Right lobe of liver (tissue), 4 donors: Measurements from ENCODE around the gene CREB3L2.

Experiments
- CTCF ChIP-seq, 4 donors: fragments of 200-600 bp in 3 of 4; fragments of 450-650 bp in 1 of 4; IDR thresholded peaks; one replicate each; pipeline versions ENCODE4 v1.5.1 to v1.8.0; 2016 to 2022; ENCODE audit warnings: antibody characterized with exemption in 4 of 4, mild to moderate bottlenecking in 2 of 4
- POLR2A ChIP-seq: fragments of 450-650 bp; IDR thresholded peaks from one replicate; pipeline ENCODE4 v1.6.1; 2017; ENCODE audit warnings: antibody characterized with exemption, mild to moderate bottlenecking
- donor health status: DM: no; HTN: no; CAD: no.
- donor health status: DM: no; HTN: no; CAD: no.
- donor health status: DM: no; HTN: yes; CAD: no.

GRCh38 chr7:137828456-137828855, 173.4 kb downstream of the CREB3L2 start:
- TF ChIP-seq POLR2A (no peak), CTCF (IDR thresholded peaks at IDR 0.05) (no peak)
